Measurements from ENCODE around the gene FXYD6. TPM values are rescaled to one million over a fixed set of nuclear protein-coding genes. Genes with fewer than 3 reads are reported as not detected.
A peak's percentile ranks its signal among the peaks of the same experiment; 100 is the strongest.

Gene FXYD6
- total RNA-seq, 1 donor = 1.3 TPM

- no peak for DNase-seq (ENCODE audit: low read depth in 2 of 3, low spot score in 2 of 3)
Observed at GRCh38 chr11:117852309-117852708, 24.1 kb downstream of the FXYD6 start.

GRCh38 chr11:117851852-117852251 lies 24.6 kb downstream of the FXYD6 start:
- no peak for DNase-seq (ENCODE audit: low read depth in 2 of 3, low spot score in 2 of 3)

- no peak for DNase-seq (ENCODE audit: low read depth in 2 of 3, low spot score in 2 of 3)
Observed at GRCh38 chr11:117851106-117851505, 25.4 kb downstream of the FXYD6 start.

GRCh38 chr11:117849781-117850414 lies 26.6 kb downstream of the FXYD6 start:
- DNase-seq (ENCODE audit: low read depth in 2 of 3, low spot score in 2 of 3) = no peak

GRCh38 chr11:117843666-117844484 lies 32.6 kb downstream of the FXYD6 start:
- DNase-seq (ENCODE audit: low read depth in 2 of 3, low spot score in 2 of 3) = peak; percentile 58 to 75 (median 70)

GRCh38 chr11:117842131-117842941 lies 34.1 kb downstream of the FXYD6 start:
- DNase-seq (ENCODE audit: low read depth in 2 of 3, low spot score in 2 of 3) = no peak

- DNase-seq (ENCODE audit: low read depth in 2 of 3, low spot score in 2 of 3) = no peak
Observed at GRCh38 chr11:117841551-117842031, 34.9 kb downstream of the FXYD6 start.

GRCh38 chr11:117840881-117841550 lies 35.4 kb downstream of the FXYD6 start:
- DNase-seq (ENCODE audit: low read depth in 2 of 3, low spot score in 2 of 3) = no peak

GRCh38 chr11:117839936-117840813 lies 36.3 kb downstream of the FXYD6 start:
- DNase-seq (ENCODE audit: low read depth in 2 of 3, low spot score in 2 of 3) = no peak

GRCh38 chr11:117839380-117839881 lies 37.0 kb downstream of the FXYD6 start:
- no peak for DNase-seq (ENCODE audit: low read depth in 2 of 3, low spot score in 2 of 3)

- no peak for DNase-seq (ENCODE audit: low read depth in 2 of 3, low spot score in 2 of 3)
Observed at GRCh38 chr11:117838901-117839300, 37.6 kb downstream of the FXYD6 start.

GRCh38 chr11:117837791-117838190 lies 38.7 kb downstream of the FXYD6 start:
- no peak for DNase-seq (ENCODE audit: low read depth in 2 of 3, low spot score in 2 of 3)

GRCh38 chr11:117837070-117837776 lies 39.2 kb downstream of the FXYD6 start:
- no peak for DNase-seq (ENCODE audit: low read depth in 2 of 3, low spot score in 2 of 3)

- no peak for DNase-seq (ENCODE audit: low read depth in 2 of 3, low spot score in 2 of 3)
Observed at GRCh38 chr11:117836077-117836960, 40.1 kb downstream of the FXYD6 start.

GRCh38 chr11:117835576-117835975 lies 40.9 kb downstream of the FXYD6 start:
- no peak for DNase-seq (ENCODE audit: low read depth in 2 of 3, low spot score in 2 of 3)

GRCh38 chr11:117834838-117835443 lies 41.5 kb downstream of the FXYD6 start:
- no peak for DNase-seq (ENCODE audit: low read depth in 2 of 3, low spot score in 2 of 3)

- DNase-seq (ENCODE audit: low read depth in 2 of 3, low spot score in 2 of 3) = no peak
Observed at GRCh38 chr11:117834068-117834810, 42.2 kb downstream of the FXYD6 start.
